ENCODE data around the gene ITPR1.

Gene ITPR1

GRCh38 chr3:4885316-4885715 lies 392.2 kb downstream of the ITPR1 start:
- TF ChIP-seq, protein P1, sequence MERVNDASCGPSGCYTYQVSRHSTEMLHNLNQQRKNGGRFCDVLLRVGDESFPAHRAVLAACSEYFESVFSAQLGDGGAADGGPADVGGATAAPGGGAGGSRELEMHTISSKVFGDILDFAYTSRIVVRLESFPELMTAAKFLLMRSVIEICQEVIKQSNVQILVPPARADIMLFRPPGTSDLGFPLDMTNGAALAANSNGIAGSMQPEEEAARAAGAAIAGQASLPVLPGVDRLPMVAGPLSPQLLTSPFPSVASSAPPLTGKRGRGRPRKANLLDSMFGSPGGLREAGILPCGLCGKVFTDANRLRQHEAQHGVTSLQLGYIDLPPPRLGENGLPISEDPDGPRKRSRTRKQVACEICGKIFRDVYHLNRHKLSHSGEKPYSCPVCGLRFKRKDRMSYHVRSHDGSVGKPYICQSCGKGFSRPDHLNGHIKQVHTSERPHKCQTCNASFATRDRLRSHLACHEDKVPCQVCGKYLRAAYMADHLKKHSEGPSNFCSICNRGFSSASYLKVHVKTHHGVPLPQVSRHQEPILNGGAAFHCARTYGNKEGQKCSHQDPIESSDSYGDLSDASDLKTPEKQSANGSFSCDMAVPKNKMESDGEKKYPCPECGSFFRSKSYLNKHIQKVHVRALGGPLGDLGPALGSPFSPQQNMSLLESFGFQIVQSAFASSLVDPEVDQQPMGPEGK (CRISPR knock-in tag; IDR thresholded peaks at IDR 0.05; ENCODE audit: borderline replicate concordance), result no peak
- TF ChIP-seq ZFP3 (CRISPR knock-in tag; IDR thresholded peaks at IDR 0.05), result no peak
- TF ChIP-seq, protein P2, sequence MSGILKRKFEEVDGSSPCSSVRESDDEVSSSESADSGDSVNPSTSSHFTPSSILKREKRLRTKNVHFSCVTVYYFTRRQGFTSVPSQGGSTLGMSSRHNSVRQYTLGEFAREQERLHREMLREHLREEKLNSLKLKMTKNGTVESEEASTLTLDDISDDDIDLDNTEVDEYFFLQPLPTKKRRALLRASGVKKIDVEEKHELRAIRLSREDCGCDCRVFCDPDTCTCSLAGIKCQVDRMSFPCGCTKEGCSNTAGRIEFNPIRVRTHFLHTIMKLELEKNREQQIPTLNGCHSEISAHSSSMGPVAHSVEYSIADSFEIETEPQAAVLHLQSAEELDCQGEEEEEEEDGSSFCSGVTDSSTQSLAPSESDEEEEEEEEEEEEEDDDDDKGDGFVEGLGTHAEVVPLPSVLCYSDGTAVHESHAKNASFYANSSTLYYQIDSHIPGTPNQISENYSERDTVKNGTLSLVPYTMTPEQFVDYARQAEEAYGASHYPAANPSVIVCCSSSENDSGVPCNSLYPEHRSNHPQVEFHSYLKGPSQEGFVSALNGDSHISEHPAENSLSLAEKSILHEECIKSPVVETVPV (CRISPR knock-in tag; IDR thresholded peaks at IDR 0.05), result no peak
- no peak for TF ChIP-seq TOX (CRISPR knock-in tag; IDR thresholded peaks at IDR 0.05; ENCODE audit: borderline replicate concordance)
- TF ChIP-seq RARB (CRISPR knock-in tag; IDR thresholded peaks at IDR 0.05), result no peak
- TF ChIP-seq, protein P3, sequence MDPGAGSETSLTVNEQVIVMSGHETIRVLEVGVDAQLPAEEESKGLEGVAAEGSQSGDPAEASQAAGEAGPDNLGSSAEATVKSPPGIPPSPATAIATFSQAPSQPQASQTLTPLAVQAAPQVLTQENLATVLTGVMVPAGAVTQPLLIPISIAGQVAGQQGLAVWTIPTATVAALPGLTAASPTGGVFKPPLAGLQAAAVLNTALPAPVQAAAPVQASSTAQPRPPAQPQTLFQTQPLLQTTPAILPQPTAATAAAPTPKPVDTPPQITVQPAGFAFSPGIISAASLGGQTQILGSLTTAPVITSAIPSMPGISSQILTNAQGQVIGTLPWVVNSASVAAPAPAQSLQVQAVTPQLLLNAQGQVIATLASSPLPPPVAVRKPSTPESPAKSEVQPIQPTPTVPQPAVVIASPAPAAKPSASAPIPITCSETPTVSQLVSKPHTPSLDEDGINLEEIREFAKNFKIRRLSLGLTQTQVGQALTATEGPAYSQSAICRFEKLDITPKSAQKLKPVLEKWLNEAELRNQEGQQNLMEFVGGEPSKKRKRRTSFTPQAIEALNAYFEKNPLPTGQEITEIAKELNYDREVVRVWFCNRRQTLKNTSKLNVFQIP (CRISPR knock-in tag; IDR thresholded peaks at IDR 0.05; ENCODE audit: borderline replicate concordance, low read depth), result no peak
- no peak for TF ChIP-seq OSR1 (CRISPR knock-in tag; IDR thresholded peaks at IDR 0.05)
- TF ChIP-seq TCF4 (CRISPR knock-in tag; IDR thresholded peaks at IDR 0.05; ENCODE audit: borderline replicate concordance), result no peak
- TF ChIP-seq, protein P4, sequence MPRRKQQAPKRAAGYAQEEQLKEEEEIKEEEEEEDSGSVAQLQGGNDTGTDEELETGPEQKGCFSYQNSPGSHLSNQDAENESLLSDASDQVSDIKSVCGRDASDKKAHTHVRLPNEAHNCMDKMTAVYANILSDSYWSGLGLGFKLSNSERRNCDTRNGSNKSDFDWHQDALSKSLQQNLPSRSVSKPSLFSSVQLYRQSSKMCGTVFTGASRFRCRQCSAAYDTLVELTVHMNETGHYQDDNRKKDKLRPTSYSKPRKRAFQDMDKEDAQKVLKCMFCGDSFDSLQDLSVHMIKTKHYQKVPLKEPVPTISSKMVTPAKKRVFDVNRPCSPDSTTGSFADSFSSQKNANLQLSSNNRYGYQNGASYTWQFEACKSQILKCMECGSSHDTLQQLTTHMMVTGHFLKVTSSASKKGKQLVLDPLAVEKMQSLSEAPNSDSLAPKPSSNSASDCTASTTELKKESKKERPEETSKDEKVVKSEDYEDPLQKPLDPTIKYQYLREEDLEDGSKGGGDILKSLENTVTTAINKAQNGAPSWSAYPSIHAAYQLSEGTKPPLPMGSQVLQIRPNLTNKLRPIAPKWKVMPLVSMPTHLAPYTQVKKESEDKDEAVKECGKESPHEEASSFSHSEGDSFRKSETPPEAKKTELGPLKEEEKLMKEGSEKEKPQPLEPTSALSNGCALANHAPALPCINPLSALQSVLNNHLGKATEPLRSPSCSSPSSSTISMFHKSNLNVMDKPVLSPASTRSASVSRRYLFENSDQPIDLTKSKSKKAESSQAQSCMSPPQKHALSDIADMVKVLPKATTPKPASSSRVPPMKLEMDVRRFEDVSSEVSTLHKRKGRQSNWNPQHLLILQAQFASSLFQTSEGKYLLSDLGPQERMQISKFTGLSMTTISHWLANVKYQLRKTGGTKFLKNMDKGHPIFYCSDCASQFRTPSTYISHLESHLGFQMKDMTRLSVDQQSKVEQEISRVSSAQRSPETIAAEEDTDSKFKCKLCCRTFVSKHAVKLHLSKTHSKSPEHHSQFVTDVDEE (CRISPR knock-in tag; IDR thresholded peaks at IDR 0.05), result no peak
- TF ChIP-seq ESRRG (CRISPR knock-in tag; IDR thresholded peaks at IDR 0.05), result no peak
- TF ChIP-seq ZNF8 (CRISPR knock-in tag; IDR thresholded peaks at IDR 0.05), result no peak
- no peak for TF ChIP-seq ZFP30 (CRISPR knock-in tag; IDR thresholded peaks at IDR 0.05)
- no peak for TF ChIP-seq CREB5 (CRISPR knock-in tag; IDR thresholded peaks at IDR 0.05; ENCODE audit: low read depth)
- no peak for TF ChIP-seq ISL1 (CRISPR knock-in tag; IDR thresholded peaks at IDR 0.05)
- TF ChIP-seq BACH2 (CRISPR knock-in tag; IDR thresholded peaks at IDR 0.05; ENCODE audit: borderline replicate concordance), result no peak
- TF ChIP-seq ARNTL (CRISPR knock-in tag; IDR thresholded peaks at IDR 0.05; ENCODE audit: borderline replicate concordance, low read depth), result no peak
- TF ChIP-seq PPARA (CRISPR knock-in tag; IDR thresholded peaks at IDR 0.05; ENCODE audit: borderline replicate concordance), result no peak
- TF ChIP-seq CSDC2 (CRISPR knock-in tag; IDR thresholded peaks at IDR 0.05), result no peak
- no peak for TF ChIP-seq ZC3H10 (CRISPR knock-in tag; IDR thresholded peaks at IDR 0.05)
- peak; percentile 33; the same call in 2 of the 3 replicates for ATAC-seq

- no peak for ATAC-seq
- TF ChIP-seq OSR1 (CRISPR knock-in tag; IDR thresholded peaks at IDR 0.05) (no peak), ISL1 (CRISPR knock-in tag; IDR thresholded peaks at IDR 0.05) (no peak), ZNF70 (CRISPR knock-in tag; IDR thresholded peaks at IDR 0.05) (no peak), RARB (CRISPR knock-in tag; IDR thresholded peaks at IDR 0.05) (no peak), TCF4 (CRISPR knock-in tag; IDR thresholded peaks at IDR 0.05; ENCODE audit: borderline replicate concordance) (no peak), ZFP30 (CRISPR knock-in tag; IDR thresholded peaks at IDR 0.05) (no peak), BACH2 (CRISPR knock-in tag; IDR thresholded peaks at IDR 0.05; ENCODE audit: borderline replicate concordance) (no peak), SNAI2 (CRISPR knock-in tag; IDR thresholded peaks at IDR 0.05) (no peak), CSDC2 (CRISPR knock-in tag; IDR thresholded peaks at IDR 0.05) (no peak), ZFP3 (CRISPR knock-in tag; IDR thresholded peaks at IDR 0.05) (no peak), PPARA (CRISPR knock-in tag; IDR thresholded peaks at IDR 0.05; ENCODE audit: borderline replicate concordance) (no peak), GLIS3 (CRISPR knock-in tag; IDR thresholded peaks at IDR 0.05) (no peak)
- TF ChIP-seq, protein P2 (CRISPR knock-in tag; IDR thresholded peaks at IDR 0.05), result no peak
Observed at GRCh38 chr3:4886448-4886847, 393.3 kb downstream of the ITPR1 start.

Data from SK-N-SH treated with all-trans-retinoic acid at 6 μM for 48 hours (cell line).